IMR-90 (cell line): ENCODE data around the gene PSMB3. TPM values are rescaled to one million over a fixed set of nuclear protein-coding genes. Genes with fewer than 3 reads are reported as not detected.

Experiments used
- ATAC-seq: fragments of 200-7000 bp; cut with Tn5 transposase; 2 replicates; pipeline ENCODE4 v1.9.1; 2020; ENCODE audit warnings: low read depth, mild to moderate bottlenecking, moderate library complexity
- BruUV-seq: library from RNA; stranded (reverse); fragments of 400-500 nt; replicated peaks from 2 replicates; lab custom pipeline; 2021; lab: Mats Ljungman, UMichigan
- CTCF ChIA-PET: fragments of 300-600 bp; formaldehyde crosslinking; extraction: SDS; loops from one replicate; lab custom pipeline; 2021; ENCODE audit warnings: antibody characterized with exemption; lab: Yijun Ruan, JAX
- POLR2A ChIA-PET: fragments of 300-600 bp; sonication (Branson Sonifier 250); formaldehyde crosslinking; loops from one replicate; lab custom pipeline; 2022; ENCODE audit warnings: antibody characterized with exemption; ENCODE audit not compliant: unreplicated experiment; lab: Charles Lee
- DNase-seq: peaks from one replicate; pipeline ENCODE4 v3.0.0; 2013
- H2AFZ ChIP-seq: replicated peaks from 2 replicates; pipeline ENCODE3; 2013; ENCODE audit warnings: low read length, mild to moderate bottlenecking; ENCODE audit not compliant: poor library complexity
- H2AK5ac ChIP-seq: 2 replicates; pipeline ENCODE4 v1.6.1; 2013; ENCODE audit warnings: low read depth, low read length, inconsistent platforms
- H2AK9ac ChIP-seq: replicated peaks from 2 replicates; pipeline ENCODE3; 2013; ENCODE audit warnings: mild to moderate bottlenecking, low read depth, low read length, moderate library complexity; ENCODE audit not compliant: poor library complexity
- H2BK120ac ChIP-seq: 2 replicates; pipeline ENCODE4 v1.6.1; 2013; ENCODE audit warnings: low read depth, low read length, inconsistent platforms
- H2BK15ac ChIP-seq: 3 replicates; pipeline ENCODE4 v1.6.1; 2013; ENCODE audit warnings: low read depth, low read length, inconsistent platforms
- H2BK20ac ChIP-seq: 2 replicates; pipeline ENCODE4 v1.6.1; 2013; ENCODE audit warnings: low read depth, mild to moderate bottlenecking, inconsistent platforms, low read length, moderate library complexity
- H2BK5ac ChIP-seq: 2 replicates; pipeline ENCODE4 v1.6.1; 2013; ENCODE audit warnings: mild to moderate bottlenecking, low read depth, low read length, inconsistent platforms; ENCODE audit not compliant: poor library complexity, severe bottlenecking
- H3K14ac ChIP-seq: replicated peaks from 2 replicates; pipeline ENCODE4 v1.6.1; 2013; ENCODE audit warnings: low read depth, low read length, inconsistent platforms
- H3K18ac ChIP-seq: 2 replicates; pipeline ENCODE4 v1.6.1; 2013; ENCODE audit warnings: low read depth, low read length, control low read depth
- H3K23ac ChIP-seq: 2 replicates; pipeline ENCODE4 v1.6.1; 2013; ENCODE audit warnings: low read depth, low read length, inconsistent platforms
- H3K27ac ChIP-seq: 2 replicates; pipeline ENCODE4 v1.5.1; 2013; ENCODE audit warnings: mild to moderate bottlenecking, control low read depth, low read length; ENCODE audit not compliant: insufficient read depth
- H3K27me3 ChIP-seq: 2 replicates; pipeline ENCODE4 v1.6.1; 2013; ENCODE audit warnings: low read length; ENCODE audit not compliant: control insufficient read depth, insufficient read depth
- H3K36me3 ChIP-seq: 2 replicates; pipeline ENCODE4 v1.6.1; 2013; ENCODE audit warnings: low read length, mixed read lengths; ENCODE audit not compliant: control insufficient read depth, insufficient read depth
- H3K4ac ChIP-seq: 2 replicates; pipeline ENCODE4 v1.6.1; 2013; ENCODE audit warnings: low read depth, low read length, inconsistent platforms
- H3K4me1 ChIP-seq: 2 replicates; pipeline ENCODE4 v1.6.1; 2013; ENCODE audit warnings: low read length, mixed read lengths; ENCODE audit not compliant: control insufficient read depth, insufficient read depth
- H3K4me2 ChIP-seq: 2 replicates; pipeline ENCODE4 v1.6.1; 2013; ENCODE audit warnings: low read depth, mild to moderate bottlenecking, control low read depth, low read length, moderate library complexity
- H3K4me3 ChIP-seq: 2 replicates; pipeline ENCODE4 v1.5.1; 2013; ENCODE audit warnings: low read depth, mild to moderate bottlenecking, control low read depth, low read length, moderate library complexity; ENCODE audit not compliant: insufficient read depth
- H3K56ac ChIP-seq: 2 replicates; pipeline ENCODE4 v1.6.1; 2013; ENCODE audit warnings: low read length, inconsistent platforms; ENCODE audit not compliant: insufficient read depth; ENCODE audit errors: extremely low read depth
- H3K79me1 ChIP-seq, 2 experiments: 2 replicates each; pipeline ENCODE4 v1.6.1; 2013; ENCODE audit warnings: low read length in 2 of 2, inconsistent platforms in 1 of 2, low read depth in 1 of 2
- H3K9ac ChIP-seq: 2 replicates; pipeline ENCODE4 v1.6.1; 2013; ENCODE audit warnings: low read depth, low read length, control low read depth
- H3K9me1 ChIP-seq: 2 replicates; pipeline ENCODE4 v1.6.1; 2013; ENCODE audit warnings: low read length, inconsistent platforms; ENCODE audit not compliant: insufficient read depth
- H3K9me3 ChIP-seq: 2 replicates; pipeline ENCODE4 v1.6.1; 2013; ENCODE audit warnings: low read length; ENCODE audit not compliant: control insufficient read depth, insufficient read depth
- H4K20me1 ChIP-seq: 2 replicates; pipeline ENCODE4 v1.6.1; 2013; ENCODE audit warnings: low read length, inconsistent platforms; ENCODE audit not compliant: insufficient read depth
- H4K5ac ChIP-seq: 2 replicates; pipeline ENCODE4 v1.6.1; 2013; ENCODE audit warnings: mild to moderate bottlenecking, low read depth, low read length, control low read depth
- H4K8ac ChIP-seq, 2 experiments: 2 replicates each; pipeline ENCODE4 v1.6.1; 2013; ENCODE audit warnings: low read depth in 2 of 2, low read length in 2 of 2, control low read depth in 1 of 2, inconsistent platforms in 1 of 2
- H4K91ac ChIP-seq: 2 replicates; pipeline ENCODE4 v1.6.1; 2013; ENCODE audit warnings: low read depth, low read length, inconsistent platforms; ENCODE audit not compliant: insufficient read depth
- BHLHE40 ChIP-seq: fragments of 150-350 bp; IDR thresholded peaks from 2 replicates; pipeline ENCODE4 v1.6.1; 2016; ENCODE audit warnings: mild to moderate bottlenecking, low read depth, low read length
- CHD1 ChIP-seq: IDR thresholded peaks from 2 replicates; pipeline ENCODE4 v1.6.1; 2012; ENCODE audit warnings: low read depth, low read length, improper control_type of control experiment
- MAZ ChIP-seq: IDR thresholded peaks from 2 replicates; pipeline ENCODE4 v1.6.1; 2012; ENCODE audit warnings: low read depth, mild to moderate bottlenecking, low read length, improper control_type of control experiment, moderate library complexity, borderline replicate concordance
- POLR2A ChIP-seq: IDR thresholded peaks from 2 replicates; pipeline ENCODE4 v1.6.1; 2012; ENCODE audit warnings: mild to moderate bottlenecking, low read depth, low read length
- WGBS, 2 experiments: methylation state at CpG; one replicate each; pipeline versions ENCODE4 v1.1.5 to v1.1.7; 2013; ENCODE audit warnings: missing lambda C conversion rate in 2 of 2; ENCODE audit not compliant: insufficient read length in 1 of 2; ENCODE audit errors: extremely low coverage in 2 of 2; 5-methylcytosine and 5-hydroxymethylcytosine counted together
- dilution Hi-C: fragments of 300-500 bp; cut with HindIII; formaldehyde crosslinking; loops from one replicate; pipeline ENCODE4 v1.14.3; 2018; ENCODE audit warnings: low sequenced_read_pairs; ENCODE audit not compliant: unreplicated experiment
- in situ Hi-C: fragments of 300-500 bp; cut with MboI; formaldehyde crosslinking; loops from 3 replicates; pipeline ENCODE4 v1.14.3; 2019; ENCODE audit warnings: low sequenced_read_pairs, inconsistent platforms, mixed read lengths
- intact Hi-C: fragments of 100-400 bp; cut with micrococcal nuclease; formaldehyde crosslinking; loops from 2 replicates; pipeline ENCODE4 v1.10.0; 2022
- polyA plus RNA-seq, 3 experiments: library from polyadenylated mRNA; depleted of rRNA; stranded (reverse); fragments of >200 nt; gene quantifications; 2 replicates each; pipeline ENCODE4 v1.2.3, GENCODE V29; 2012; ENCODE audit warnings: low replicate concordance in 1 of 3
- total RNA-seq: library from RNA; depleted of rRNA; stranded (reverse); fragments of >200 nt; gene quantifications from 2 replicates; pipeline ENCODE4 v1.2.3, GENCODE V29; 2012
- TF ChIP-seq, protein P1 (sequence below): fragments of 150-350 bp; IDR thresholded peaks from 2 replicates; pipeline ENCODE4 v1.6.1; 2017; ENCODE audit warnings: mild to moderate bottlenecking, antibody characterized with exemption, low read length, low read depth

PSMB3 gene
- total and polyA plus RNA-seq, 2 of the 4 experiments (the other 2 are of a cell fraction) = 480 to 828 TPM

DNA sequence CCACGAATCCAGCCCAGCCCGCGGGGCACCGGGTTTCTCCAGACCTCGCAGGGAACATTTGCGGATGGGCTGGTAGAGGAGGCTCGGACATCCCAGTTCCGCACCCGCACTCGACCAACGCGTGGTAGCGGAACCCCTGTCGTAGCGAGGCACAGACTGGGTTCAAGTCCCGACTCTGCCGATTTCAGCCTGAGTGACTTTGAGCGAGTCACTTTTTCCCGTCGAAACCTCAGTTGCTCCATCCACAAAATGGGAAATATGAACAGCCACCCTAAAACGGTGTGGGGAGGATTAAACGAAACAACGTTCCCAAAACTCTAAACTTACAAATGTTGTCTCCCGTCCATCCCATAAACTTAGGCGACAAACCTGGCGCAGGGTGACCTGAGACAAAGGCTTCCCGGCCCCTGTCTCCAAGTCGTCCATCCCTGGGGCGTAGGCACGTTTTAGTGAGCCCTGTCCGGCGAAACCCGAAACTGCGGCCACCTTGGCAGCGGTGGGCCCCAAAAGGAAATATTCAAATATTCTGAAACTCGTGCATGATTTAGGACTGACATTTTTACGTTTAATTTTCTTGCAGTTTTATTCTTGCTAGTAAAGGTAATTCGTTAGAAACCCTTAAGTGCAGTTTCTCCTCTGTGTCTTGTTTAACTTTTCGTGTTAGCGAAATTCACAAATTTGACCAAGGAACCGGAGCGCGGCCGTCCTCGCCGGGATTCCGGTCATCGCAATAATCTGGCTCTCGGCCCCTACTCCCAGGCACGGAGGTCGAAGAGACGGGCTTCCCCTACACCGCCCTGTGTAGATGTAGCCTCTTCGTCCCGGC lies 49.4 kb upstream of the PSMB3 start (continued):
- no peak for TF ChIP-seq BHLHE40
- TF ChIP-seq MAZ = no peak

DNA sequence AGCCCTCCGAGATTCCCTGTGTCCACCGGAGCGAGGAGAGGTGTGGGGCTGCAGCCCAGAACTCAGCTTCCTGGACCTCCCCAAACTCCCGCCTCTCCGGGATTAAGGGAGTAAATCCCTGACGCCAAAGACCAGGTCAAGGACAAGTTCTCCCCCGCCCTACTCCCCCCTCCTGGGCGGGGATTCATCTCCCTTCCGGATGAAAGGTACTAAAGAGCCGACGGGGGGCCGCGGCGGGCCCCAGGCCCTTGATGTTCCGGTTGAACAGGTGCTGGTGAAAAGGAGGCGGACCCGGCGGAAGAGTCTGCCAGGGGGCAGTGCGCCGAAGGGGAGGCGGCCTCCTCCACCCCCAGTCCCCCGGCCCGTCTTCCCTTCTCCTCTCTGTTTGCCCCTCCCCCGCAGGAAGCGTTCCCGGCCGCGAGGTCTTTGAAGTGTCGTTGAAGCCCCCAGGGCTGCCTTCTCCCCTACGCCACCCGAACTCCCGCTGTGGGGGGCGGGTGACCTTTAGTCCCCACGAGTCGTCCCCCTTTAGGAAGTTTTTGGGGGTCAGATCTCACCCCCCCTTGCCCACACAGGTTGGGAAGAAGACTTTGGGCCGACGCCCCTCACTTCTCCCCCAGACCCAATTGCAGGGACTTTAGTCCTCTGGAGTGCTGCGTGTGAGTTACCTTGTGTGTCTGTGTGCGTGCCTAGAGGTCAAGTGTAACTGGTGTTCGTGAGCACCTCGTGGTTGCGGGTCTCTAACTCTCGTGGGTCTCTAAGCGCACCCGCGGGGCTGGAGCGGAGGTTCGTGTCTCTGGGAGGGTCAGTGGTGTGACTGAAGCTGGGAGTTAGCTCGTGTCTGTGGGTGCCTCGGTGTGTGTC lies 48.6 kb upstream of the PSMB3 start:
- Histone ChIP-seq H3K9ac (peak overlapping the region; percentile 83), H2BK15ac (0 out of 3 replicates have a peak overlapping the region, but pooled peaks have one; percentile 60), H3K4ac (peak overlapping the region; percentile 93), H4K91ac (peak overlapping the region; percentile 74), H3K9me1 (peaks cover 16% of the 10 kb centered on the region), H3K4me3 (peak overlapping the region; percentile 68), H3K79me1 (peaks cover 18 to 57% of the 10 kb centered on the region in 2 experiments; a peak in 3 of 4 replicates), H3K4me1 (peaks cover 17% of the 10 kb centered on the region), H3K23ac (peak overlapping the region; percentile 99), H2BK20ac (no peak overlapping the region), H2AK9ac (peak overlapping the region; percentile 75), H4K20me1 (peaks cover 23% of the 10 kb centered on the region; the same call in 1 of the 2 replicates), H3K27me3 (no peaks in the 10 kb centered on the region), H4K8ac (peak overlapping the region; percentile 93 to 99), H3K9me3 (no peaks in the 10 kb centered on the region), H3K4me2 (peak overlapping the region; percentile 77), H2BK120ac (peak overlapping the region; percentile 47), H3K14ac (peak overlapping the region; percentile 78), H2AFZ (peak overlapping the region; percentile 87), H4K5ac (peak overlapping the region; percentile 62), H3K18ac (peak overlapping the region; percentile 16; the same call in 1 of the 2 replicates), H2AK5ac (peak overlapping the region; percentile 57), H3K36me3 (peaks cover 8% of the 10 kb centered on the region; the same call in 1 of the 2 replicates), H2BK5ac (no peak overlapping the region), H3K56ac (0 out of 2 replicates have a peak overlapping the region, but pooled peaks have one; percentile 54), H3K27ac (peak overlapping the region; percentile 93)
- ATAC-seq = no peak
- CTCF ChIA-PET = no interaction called here
- DNase-seq = no peak
- dilution Hi-C loops = no loop called here
- 0% methylated on average over 1 of the region's 50 CpGs; no CpG with 5 or more reads in 1 of the 2 experiments for WGBS, 2 experiments
- in situ Hi-C loops = no loop called here
- no peak for TF ChIP-seq POLR2A
- no peak for TF ChIP-seq MAZ
- TF ChIP-seq, protein P1, sequence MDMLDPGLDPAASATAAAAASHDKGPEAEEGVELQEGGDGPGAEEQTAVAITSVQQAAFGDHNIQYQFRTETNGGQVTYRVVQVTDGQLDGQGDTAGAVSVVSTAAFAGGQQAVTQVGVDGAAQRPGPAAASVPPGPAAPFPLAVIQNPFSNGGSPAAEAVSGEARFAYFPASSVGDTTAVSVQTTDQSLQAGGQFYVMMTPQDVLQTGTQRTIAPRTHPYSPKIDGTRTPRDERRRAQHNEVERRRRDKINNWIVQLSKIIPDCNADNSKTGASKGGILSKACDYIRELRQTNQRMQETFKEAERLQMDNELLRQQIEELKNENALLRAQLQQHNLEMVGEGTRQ = no peak
- no peak for TF ChIP-seq CHD1
- POLR2A ChIA-PET = interaction anchor here (0.5 kb wide), 1 partner anchor 26 kb away, joined by 3 read pairs; no protein-coding TSS in a partner anchor
- BruUV-seq = no TSS peak
- intact Hi-C loops = no loop called here
